HepG2 (cell line): ENCODE data around the gene ITIH2. TPM values are rescaled to one million over a fixed set of nuclear protein-coding genes. Genes with fewer than 3 reads are reported as not detected.

Experiments used
- SRY ChIP-seq: sonication (generic); formaldehyde crosslinking; IDR thresholded peaks from 2 replicates; pipeline ENCODE4 v1.8.0; 2022; ENCODE audit warnings: mild to moderate bottlenecking, missing genetic modification reagents
- ZNF33B ChIP-seq: sonication (generic); formaldehyde crosslinking; IDR thresholded peaks from 2 replicates; pipeline ENCODE4 v1.5.1; 2020; ENCODE audit warnings: mild to moderate bottlenecking, missing genetic modification reagents
- ZNF501 ChIP-seq: sonication (generic); formaldehyde crosslinking; IDR thresholded peaks from 2 replicates; pipeline ENCODE4 v1.5.1; 2020; ENCODE audit warnings: mild to moderate bottlenecking, moderate library complexity, missing genetic modification reagents
- ZNF672 ChIP-seq: sonication (generic); formaldehyde crosslinking; IDR thresholded peaks from 2 replicates; pipeline ENCODE4 v1.8.1; 2022; ENCODE audit warnings: missing genetic modification reagents
- ZNF761 ChIP-seq: sonication (generic); formaldehyde crosslinking; conservative IDR thresholded peaks from 2 replicates; pipeline ENCODE4 v1.4.0; 2020; ENCODE audit warnings: mild to moderate bottlenecking, missing genetic modification reagents
- ZSCAN12 ChIP-seq: sonication (generic); formaldehyde crosslinking; IDR thresholded peaks from 2 replicates; pipeline ENCODE4 v1.9.0; 2021; ENCODE audit warnings: mild to moderate bottlenecking, missing genetic modification reagents
- polyA plus RNA-seq, 8 experiments: library from polyadenylated mRNA; depleted of rRNA in 3 of 8; stranded (reverse) in 7 of 8; unstranded in 1 of 8; fragments of >200 nt; fragmentation: Illumina TruSeq in 4 of 8; extraction: Trizol in 4 of 8; gene quantifications; 2 replicates each; pipeline versions ENCODE4 v1.2.1 to v1.2.3, GENCODE V29; 2011 to 2016; ENCODE audit warnings: low read depth in 4 of 8, missing spikeins in 1 of 8, mixed read lengths in 1 of 8; ENCODE audit not compliant: insufficient read depth in 1 of 8
- total RNA-seq, 5 experiments: library from RNA; depleted of rRNA; stranded (reverse); fragments of >200 nt; fragmentation: Illumina TruSeq; extraction: Trizol; gene quantifications; 2 replicates each; pipeline ENCODE4 v1.2.3, GENCODE V29; 2016; ENCODE audit warnings: low read depth in 1 of 5
- TF ChIP-seq, protein P1 (sequence below), 2 experiments: sonication (generic) in 1 of 2; formaldehyde crosslinking in 1 of 2; IDR thresholded peaks; 2 replicates each; pipeline versions ENCODE4 v1.5.1 to v1.6.1; 2011 to 2020; ENCODE audit warnings: borderline replicate concordance in 1 of 2, low read depth in 1 of 2, low read length in 1 of 2, mild to moderate bottlenecking in 1 of 2, missing genetic modification reagents in 1 of 2, moderate library complexity in 1 of 2
- TF ChIP-seq, protein P2 (sequence below): sonication (generic); formaldehyde crosslinking; IDR thresholded peaks from 2 replicates; pipeline ENCODE4 v1.5.0; 2020; ENCODE audit warnings: missing genetic modification reagents
- TF ChIP-seq, protein P3 (sequence below): sonication (generic); formaldehyde crosslinking; IDR thresholded peaks from 2 replicates; pipeline ENCODE4 v1.5.1; 2020; ENCODE audit warnings: missing genetic modification reagents, mild to moderate bottlenecking, borderline replicate concordance
- TF ChIP-seq, protein P4 (sequence below): sonication (generic); formaldehyde crosslinking; IDR thresholded peaks from 2 replicates; pipeline ENCODE4 v1.4.0; 2020; ENCODE audit warnings: mild to moderate bottlenecking, missing genetic modification reagents
- TF ChIP-seq, protein P5 (sequence below): sonication (generic); formaldehyde crosslinking; IDR thresholded peaks from 2 replicates; pipeline ENCODE4 v1.5.1; 2020; ENCODE audit warnings: missing genetic modification reagents, mild to moderate bottlenecking, borderline replicate concordance
- TF ChIP-seq, protein P6 (sequence below): sonication (generic); formaldehyde crosslinking; IDR thresholded peaks from 2 replicates; pipeline ENCODE4 v1.4.0; 2020; ENCODE audit warnings: mild to moderate bottlenecking, missing genetic modification reagents, borderline replicate concordance

ITIH2 gene
- total and polyA plus RNA-seq, 2 of the 13 experiments (the other 11 are each of a cell fraction or from before 2014, with no cell fraction given), result 1,197 to 1,427 TPM

DNA sequence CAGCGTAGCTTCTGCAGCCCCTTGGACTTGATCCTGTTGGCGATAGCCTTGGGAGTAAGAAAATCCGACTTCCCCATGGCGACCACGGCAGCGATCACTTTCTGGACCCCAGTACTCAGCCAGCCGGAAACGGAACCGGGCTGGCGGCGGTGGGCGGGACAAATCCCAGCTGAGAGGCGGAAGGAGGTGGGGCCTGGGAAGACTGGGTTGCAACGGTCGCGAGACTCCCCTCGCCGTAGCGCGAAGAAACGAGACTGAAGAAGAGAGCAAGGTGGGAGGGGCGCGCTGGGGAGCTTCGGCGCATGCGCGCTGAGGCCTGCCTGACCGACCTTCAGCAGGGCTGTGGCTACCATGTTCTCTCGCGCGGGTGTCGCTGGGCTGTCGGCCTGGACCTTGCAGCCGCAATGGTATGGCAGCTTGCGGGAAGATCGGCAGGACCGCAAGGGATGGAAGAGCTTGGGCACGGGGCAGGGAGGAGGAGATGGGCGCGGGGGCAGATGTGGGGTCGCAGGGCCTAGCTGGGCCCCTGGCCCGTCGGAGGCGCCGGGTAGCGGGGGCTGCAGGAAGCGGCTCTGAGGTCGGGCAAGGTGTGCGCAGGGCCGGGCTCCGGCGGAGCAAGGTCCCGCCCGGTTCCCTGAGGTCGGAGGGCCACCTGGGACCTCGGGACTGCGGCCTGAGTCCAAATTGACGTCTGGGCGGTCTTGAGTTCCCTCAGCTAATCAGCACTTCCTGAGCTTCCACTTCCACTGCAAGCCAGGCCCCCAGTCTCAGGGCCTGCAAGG is 84.9 kb downstream of the ITIH2 start, which contains the start of the genes ATP5F1C and KIN (continued):
- TF ChIP-seq ZNF501 (CRISPR knock-in tag) (peak; percentile 91), ZNF33B (CRISPR knock-in tag) (no peak; the same call in 1 of the 2 replicates), ZSCAN12 (no peak), ZNF672 (CRISPR knock-in tag) (no peak), ZNF761 (CRISPR knock-in tag) (peak; percentile 71; the same call in 1 of the 2 replicates), SRY (CRISPR knock-in tag) (peak; percentile 88; the same call in 1 of the 2 replicates)
- TF ChIP-seq, protein P1, sequence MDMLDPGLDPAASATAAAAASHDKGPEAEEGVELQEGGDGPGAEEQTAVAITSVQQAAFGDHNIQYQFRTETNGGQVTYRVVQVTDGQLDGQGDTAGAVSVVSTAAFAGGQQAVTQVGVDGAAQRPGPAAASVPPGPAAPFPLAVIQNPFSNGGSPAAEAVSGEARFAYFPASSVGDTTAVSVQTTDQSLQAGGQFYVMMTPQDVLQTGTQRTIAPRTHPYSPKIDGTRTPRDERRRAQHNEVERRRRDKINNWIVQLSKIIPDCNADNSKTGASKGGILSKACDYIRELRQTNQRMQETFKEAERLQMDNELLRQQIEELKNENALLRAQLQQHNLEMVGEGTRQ (IDR thresholded peaks at IDR 0.05; ENCODE audit: low read depth, low read length), result no peak
- TF ChIP-seq, protein P1 (CRISPR knock-in tag; IDR thresholded peaks at IDR 0.05; ENCODE audit: borderline replicate concordance), result no peak
- TF ChIP-seq, protein P2, sequence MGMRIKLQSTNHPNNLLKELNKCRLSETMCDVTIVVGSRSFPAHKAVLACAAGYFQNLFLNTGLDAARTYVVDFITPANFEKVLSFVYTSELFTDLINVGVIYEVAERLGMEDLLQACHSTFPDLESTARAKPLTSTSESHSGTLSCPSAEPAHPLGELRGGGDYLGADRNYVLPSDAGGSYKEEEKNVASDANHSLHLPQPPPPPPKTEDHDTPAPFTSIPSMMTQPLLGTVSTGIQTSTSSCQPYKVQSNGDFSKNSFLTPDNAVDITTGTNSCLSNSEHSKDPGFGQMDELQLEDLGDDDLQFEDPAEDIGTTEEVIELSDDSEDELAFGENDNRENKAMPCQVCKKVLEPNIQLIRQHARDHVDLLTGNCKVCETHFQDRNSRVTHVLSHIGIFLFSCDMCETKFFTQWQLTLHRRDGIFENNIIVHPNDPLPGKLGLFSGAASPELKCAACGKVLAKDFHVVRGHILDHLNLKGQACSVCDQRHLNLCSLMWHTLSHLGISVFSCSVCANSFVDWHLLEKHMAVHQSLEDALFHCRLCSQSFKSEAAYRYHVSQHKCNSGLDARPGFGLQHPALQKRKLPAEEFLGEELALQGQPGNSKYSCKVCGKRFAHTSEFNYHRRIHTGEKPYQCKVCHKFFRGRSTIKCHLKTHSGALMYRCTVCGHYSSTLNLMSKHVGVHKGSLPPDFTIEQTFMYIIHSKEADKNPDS (CRISPR knock-in tag), result no peak
- TF ChIP-seq, protein P3, sequence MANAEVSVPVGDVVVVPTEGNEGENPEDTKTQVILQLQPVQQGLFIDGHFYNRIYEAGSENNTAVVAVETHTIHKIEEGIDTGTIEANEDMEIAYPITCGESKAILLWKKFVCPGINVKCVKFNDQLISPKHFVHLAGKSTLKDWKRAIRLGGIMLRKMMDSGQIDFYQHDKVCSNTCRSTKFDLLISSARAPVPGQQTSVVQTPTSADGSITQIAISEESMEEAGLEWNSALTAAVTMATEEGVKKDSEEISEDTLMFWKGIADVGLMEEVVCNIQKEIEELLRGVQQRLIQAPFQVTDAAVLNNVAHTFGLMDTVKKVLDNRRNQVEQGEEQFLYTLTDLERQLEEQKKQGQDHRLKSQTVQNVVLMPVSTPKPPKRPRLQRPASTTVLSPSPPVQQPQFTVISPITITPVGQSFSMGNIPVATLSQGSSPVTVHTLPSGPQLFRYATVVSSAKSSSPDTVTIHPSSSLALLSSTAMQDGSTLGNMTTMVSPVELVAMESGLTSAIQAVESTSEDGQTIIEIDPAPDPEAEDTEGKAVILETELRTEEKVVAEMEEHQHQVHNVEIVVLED (CRISPR knock-in tag), result peak; percentile 63; the same call in 1 of the 2 replicates
- TF ChIP-seq, protein P4, sequence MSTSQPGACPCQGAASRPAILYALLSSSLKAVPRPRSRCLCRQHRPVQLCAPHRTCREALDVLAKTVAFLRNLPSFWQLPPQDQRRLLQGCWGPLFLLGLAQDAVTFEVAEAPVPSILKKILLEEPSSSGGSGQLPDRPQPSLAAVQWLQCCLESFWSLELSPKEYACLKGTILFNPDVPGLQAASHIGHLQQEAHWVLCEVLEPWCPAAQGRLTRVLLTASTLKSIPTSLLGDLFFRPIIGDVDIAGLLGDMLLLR (CRISPR knock-in tag), result peak; percentile 89
- TF ChIP-seq, protein P5, sequence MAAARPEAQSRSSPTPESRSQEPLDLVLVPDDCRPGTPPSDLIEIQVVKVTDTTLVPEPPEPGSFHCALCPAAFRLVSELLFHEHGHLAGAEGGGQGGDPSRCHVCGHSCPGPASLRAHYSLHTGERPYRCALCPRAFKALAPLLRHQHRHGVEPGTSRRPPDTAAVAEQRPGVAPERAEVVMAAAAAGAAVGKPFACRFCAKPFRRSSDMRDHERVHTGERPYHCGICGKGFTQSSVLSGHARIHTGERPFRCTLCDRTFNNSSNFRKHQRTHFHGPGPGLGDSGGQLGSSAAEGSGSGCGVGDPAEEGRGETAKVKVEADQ, result no peak
- TF ChIP-seq, protein P6, sequence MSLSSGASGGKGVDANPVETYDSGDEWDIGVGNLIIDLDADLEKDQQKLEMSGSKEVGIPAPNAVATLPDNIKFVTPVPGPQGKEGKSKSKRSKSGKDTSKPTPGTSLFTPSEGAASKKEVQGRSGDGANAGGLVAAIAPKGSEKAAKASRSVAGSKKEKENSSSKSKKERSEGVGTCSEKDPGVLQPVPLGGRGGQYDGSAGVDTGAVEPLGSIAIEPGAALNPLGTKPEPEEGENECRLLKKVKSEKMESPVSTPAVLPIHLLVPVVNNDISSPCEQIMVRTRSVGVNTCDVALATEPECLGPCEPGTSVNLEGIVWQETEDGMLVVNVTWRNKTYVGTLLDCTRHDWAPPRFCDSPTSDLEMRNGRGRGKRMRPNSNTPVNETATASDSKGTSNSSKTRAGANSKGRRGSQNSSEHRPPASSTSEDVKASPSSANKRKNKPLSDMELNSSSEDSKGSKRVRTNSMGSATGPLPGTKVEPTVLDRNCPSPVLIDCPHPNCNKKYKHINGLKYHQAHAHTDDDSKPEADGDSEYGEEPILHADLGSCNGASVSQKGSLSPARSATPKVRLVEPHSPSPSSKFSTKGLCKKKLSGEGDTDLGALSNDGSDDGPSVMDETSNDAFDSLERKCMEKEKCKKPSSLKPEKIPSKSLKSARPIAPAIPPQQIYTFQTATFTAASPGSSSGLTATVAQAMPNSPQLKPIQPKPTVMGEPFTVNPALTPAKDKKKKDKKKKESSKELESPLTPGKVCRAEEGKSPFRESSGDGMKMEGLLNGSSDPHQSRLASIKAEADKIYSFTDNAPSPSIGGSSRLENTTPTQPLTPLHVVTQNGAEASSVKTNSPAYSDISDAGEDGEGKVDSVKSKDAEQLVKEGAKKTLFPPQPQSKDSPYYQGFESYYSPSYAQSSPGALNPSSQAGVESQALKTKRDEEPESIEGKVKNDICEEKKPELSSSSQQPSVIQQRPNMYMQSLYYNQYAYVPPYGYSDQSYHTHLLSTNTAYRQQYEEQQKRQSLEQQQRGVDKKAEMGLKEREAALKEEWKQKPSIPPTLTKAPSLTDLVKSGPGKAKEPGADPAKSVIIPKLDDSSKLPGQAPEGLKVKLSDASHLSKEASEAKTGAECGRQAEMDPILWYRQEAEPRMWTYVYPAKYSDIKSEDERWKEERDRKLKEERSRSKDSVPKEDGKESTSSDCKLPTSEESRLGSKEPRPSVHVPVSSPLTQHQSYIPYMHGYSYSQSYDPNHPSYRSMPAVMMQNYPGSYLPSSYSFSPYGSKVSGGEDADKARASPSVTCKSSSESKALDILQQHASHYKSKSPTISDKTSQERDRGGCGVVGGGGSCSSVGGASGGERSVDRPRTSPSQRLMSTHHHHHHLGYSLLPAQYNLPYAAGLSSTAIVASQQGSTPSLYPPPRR (CRISPR knock-in tag), result no peak
